SK-N-SH treated with all-trans-retinoic acid at 6 μM for 48 hours (cell line): Measurements from ENCODE around the gene GALNT17.

Experiments
- ATAC-seq: fragments of 200-7000 bp; cut with Tn5 transposase; 3 replicates; pipeline ENCODE4 v1.9.1; 2020; ENCODE audit warnings: mild to moderate bottlenecking, moderate library complexity
- ARNTL ChIP-seq: fragments of 450-650 bp; formaldehyde crosslinking; IDR thresholded peaks from 2 replicates; pipeline ENCODE4 v1.5.0; 2020; ENCODE audit warnings: low read depth, mild to moderate bottlenecking, moderate library complexity, borderline replicate concordance
- BACH2 ChIP-seq: fragments of 250-450 bp; sonication (Bioruptor Pico); IDR thresholded peaks from 2 replicates; pipeline ENCODE4 v1.9.0; 2021; ENCODE audit warnings: mild to moderate bottlenecking, borderline replicate concordance
- CREB5 ChIP-seq: fragments of 250-450 bp; sonication (Bioruptor Pico); IDR thresholded peaks from 2 replicates; pipeline ENCODE4 v1.5.1; 2020; ENCODE audit warnings: low read depth, mild to moderate bottlenecking, moderate library complexity
- CSDC2 ChIP-seq: fragments of 250-450 bp; sonication (Bioruptor Pico); IDR thresholded peaks from 2 replicates; pipeline ENCODE4 v1.5.0; 2020; ENCODE audit warnings: mild to moderate bottlenecking, moderate library complexity
- CSRNP3 ChIP-seq: fragments of 250-450 bp; sonication (Bioruptor Pico); IDR thresholded peaks from 2 replicates; pipeline ENCODE4 v1.5.1; 2021; ENCODE audit warnings: mild to moderate bottlenecking, moderate library complexity
- ESRRG ChIP-seq: fragments of 250-450 bp; sonication (Bioruptor Pico); IDR thresholded peaks from 2 replicates; pipeline ENCODE4 v1.6.1; 2021; ENCODE audit warnings: mild to moderate bottlenecking
- GLIS3 ChIP-seq: fragments of 250-450 bp; sonication (Bioruptor Pico); IDR thresholded peaks from 2 replicates; pipeline ENCODE4 v1.5.0; 2020; ENCODE audit warnings: mild to moderate bottlenecking, moderate library complexity
- ISL1 ChIP-seq: fragments of 250-450 bp; sonication (Bioruptor Pico); IDR thresholded peaks from 2 replicates; pipeline ENCODE4 v2.1.2; 2022; ENCODE audit warnings: mild to moderate bottlenecking, moderate library complexity
- PATZ1 ChIP-seq: fragments of 250-450 bp; sonication (Bioruptor Pico); IDR thresholded peaks from 2 replicates; pipeline ENCODE4 v1.8.0; 2020; ENCODE audit warnings: mild to moderate bottlenecking, moderate library complexity, borderline replicate concordance
- POU6F1 ChIP-seq: fragments of 250-450 bp; sonication (Bioruptor Pico); IDR thresholded peaks from 2 replicates; pipeline ENCODE4 v1.8.0; 2021; ENCODE audit warnings: low read depth, mild to moderate bottlenecking, moderate library complexity, borderline replicate concordance
- PPARA ChIP-seq: fragments of 250-450 bp; sonication (Bioruptor Pico); IDR thresholded peaks from 2 replicates; pipeline ENCODE4 v1.5.0; 2020; ENCODE audit warnings: mild to moderate bottlenecking, borderline replicate concordance
- SNAI2 ChIP-seq: fragments of 250-450 bp; sonication (Bioruptor Pico); IDR thresholded peaks from 2 replicates; pipeline ENCODE4 v1.5.0; 2020; ENCODE audit warnings: mild to moderate bottlenecking, moderate library complexity
- TCF4 ChIP-seq: fragments of 250-450 bp; sonication (Bioruptor Pico); IDR thresholded peaks from 2 replicates; pipeline ENCODE4 v1.8.0; 2021; ENCODE audit warnings: mild to moderate bottlenecking, moderate library complexity, borderline replicate concordance
- TOX ChIP-seq: fragments of 250-450 bp; sonication (Bioruptor Pico); IDR thresholded peaks from 2 replicates; pipeline ENCODE4 v1.8.0; 2021; ENCODE audit warnings: mild to moderate bottlenecking, moderate library complexity, borderline replicate concordance
- TSHZ2 ChIP-seq: fragments of 250-450 bp; sonication (Bioruptor Pico); IDR thresholded peaks from 2 replicates; pipeline ENCODE4 v1.5.0; 2020; ENCODE audit warnings: mild to moderate bottlenecking, moderate library complexity
- ZC3H10 ChIP-seq: fragments of 250-450 bp; sonication (Bioruptor Pico); IDR thresholded peaks from 2 replicates; pipeline ENCODE4 v1.5.1; 2021; ENCODE audit warnings: mild to moderate bottlenecking, moderate library complexity
- ZFP3 ChIP-seq: fragments of 250-450 bp; sonication (Bioruptor Pico); IDR thresholded peaks from 2 replicates; pipeline ENCODE4 v1.5.0; 2020; ENCODE audit warnings: mild to moderate bottlenecking, moderate library complexity
- ZFP30 ChIP-seq: fragments of 450-650 bp; formaldehyde crosslinking; IDR thresholded peaks from 2 replicates; pipeline ENCODE4 v1.5.0; 2022; ENCODE audit warnings: mild to moderate bottlenecking, moderate library complexity
- ZNF565 ChIP-seq: fragments of 450-650 bp; formaldehyde crosslinking; conservative IDR thresholded peaks from 2 replicates; pipeline ENCODE4 v1.5.0; 2020; ENCODE audit warnings: low read depth, mild to moderate bottlenecking, moderate library complexity
- ZNF70 ChIP-seq: fragments of 450-650 bp; formaldehyde crosslinking; IDR thresholded peaks from 2 replicates; pipeline ENCODE4 v1.5.0; 2020; ENCODE audit warnings: mild to moderate bottlenecking, moderate library complexity
- ZNF8 ChIP-seq: fragments of 450-650 bp; formaldehyde crosslinking; IDR thresholded peaks from 2 replicates; pipeline ENCODE4 v1.5.0; 2020; ENCODE audit warnings: mild to moderate bottlenecking, moderate library complexity

GALNT17 gene

GRCh38 chr7:71326595-71326994 is 194.7 kb downstream of the GALNT17 start:
- no peak for ATAC-seq
- no peak for TF ChIP-seq TCF4 (CRISPR knock-in tag)
- TF ChIP-seq, all 23 proteins: peak for 0

GRCh38 chr7:71327946-71328345 is 196.0 kb downstream of the GALNT17 start:
- ATAC-seq = no peak
- no peak for TF ChIP-seq ARNTL
- no peak for TF ChIP-seq CSRNP3 (CRISPR knock-in tag)
- TF ChIP-seq POU6F1 (CRISPR knock-in tag) = no peak
- no peak for TF ChIP-seq CREB5 (CRISPR knock-in tag)
- TF ChIP-seq SNAI2 (CRISPR knock-in tag) = no peak
- TF ChIP-seq ZNF70 = no peak
- TF ChIP-seq ESRRG (CRISPR knock-in tag) = no peak
- TF ChIP-seq ISL1 (CRISPR knock-in tag) = no peak
- no peak for TF ChIP-seq BACH2 (CRISPR knock-in tag)
- TF ChIP-seq PPARA (CRISPR knock-in tag) = no peak
- no peak for TF ChIP-seq ZC3H10 (CRISPR knock-in tag)
- no peak for TF ChIP-seq ZNF565 (CRISPR knock-in tag)
- no peak for TF ChIP-seq PATZ1
- TF ChIP-seq CSDC2 (CRISPR knock-in tag) = no peak
- no peak for TF ChIP-seq ZNF8
- TF ChIP-seq ZFP3 = no peak
- TF ChIP-seq TSHZ2 (CRISPR knock-in tag) = no peak
- TF ChIP-seq TOX = no peak

- ATAC-seq = no peak
- TF ChIP-seq ZFP30 (CRISPR knock-in tag) = no peak
- no peak for TF ChIP-seq ARNTL
- TF ChIP-seq GLIS3 (CRISPR knock-in tag) = no peak
- TF ChIP-seq BACH2 (CRISPR knock-in tag) = no peak
- TF ChIP-seq ISL1 (CRISPR knock-in tag) = no peak
- TF ChIP-seq CSDC2 (CRISPR knock-in tag) = no peak
- no peak for TF ChIP-seq POU6F1 (CRISPR knock-in tag)
- no peak for TF ChIP-seq ZFP3
- TF ChIP-seq TOX = no peak
- TF ChIP-seq CREB5 (CRISPR knock-in tag) = no peak
- TF ChIP-seq PATZ1 = no peak
- TF ChIP-seq ZNF70 = no peak
- no peak for TF ChIP-seq PPARA (CRISPR knock-in tag)
- TF ChIP-seq ZC3H10 (CRISPR knock-in tag) = no peak
- TF ChIP-seq SNAI2 (CRISPR knock-in tag) = no peak
- TF ChIP-seq ZNF565 (CRISPR knock-in tag) = no peak
- no peak for TF ChIP-seq TCF4 (CRISPR knock-in tag)
Measured at GRCh38 chr7:71329030-71329660, 197.2 kb downstream of the GALNT17 start.
